ENCODE measurements around the gene DNPEP.
"Not testable (repeated sequence)": the region's sequence is repeated elsewhere in the genome, so short reads cannot be mapped to it uniquely, and the experiment has no call there.

The DNPEP gene

DNA sequence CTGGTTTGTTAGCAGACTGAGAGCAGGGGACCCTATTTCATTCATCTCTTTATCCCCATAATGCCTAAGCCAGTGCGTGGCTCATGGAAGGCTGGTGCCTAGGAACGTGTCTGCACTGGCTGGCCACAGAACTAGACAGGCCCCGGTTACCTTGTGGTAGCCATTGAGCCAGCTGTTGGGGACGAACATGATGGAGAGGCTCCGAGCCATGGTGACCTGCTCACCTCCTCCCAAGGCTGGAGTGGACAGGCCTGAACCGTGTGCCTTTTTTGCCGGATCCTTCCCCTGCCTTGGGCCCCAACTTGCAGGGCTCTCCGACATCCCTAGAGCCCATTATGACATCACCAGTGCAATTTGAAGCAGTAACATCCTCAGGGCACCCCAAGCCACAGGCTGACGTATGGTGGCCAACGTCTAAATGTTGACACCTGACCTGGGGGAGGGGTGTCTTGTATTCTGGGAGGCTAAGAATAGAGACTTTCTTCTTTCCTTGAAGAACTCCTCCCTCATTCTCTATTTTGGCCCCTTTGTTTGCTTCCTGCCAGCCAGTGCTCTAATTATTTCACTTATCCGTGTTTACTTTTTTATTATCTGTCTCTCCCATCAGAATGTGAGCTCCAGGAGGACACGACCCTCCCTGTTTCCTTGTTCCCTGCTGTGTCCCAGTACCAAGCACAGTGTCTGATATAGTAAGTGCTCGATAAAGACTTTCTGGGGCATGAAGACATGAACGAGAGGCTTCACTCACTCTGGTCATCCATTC, 12.2 kb upstream of the DNPEP start:
- no peak for DNase-seq (ENCODE audit: low read depth)

- DNase-seq (ENCODE audit: low read depth) = no peak
These were observed 11.1 kb upstream of the DNPEP start for GRCh38 chr2:219398721-219399363.

DNA sequence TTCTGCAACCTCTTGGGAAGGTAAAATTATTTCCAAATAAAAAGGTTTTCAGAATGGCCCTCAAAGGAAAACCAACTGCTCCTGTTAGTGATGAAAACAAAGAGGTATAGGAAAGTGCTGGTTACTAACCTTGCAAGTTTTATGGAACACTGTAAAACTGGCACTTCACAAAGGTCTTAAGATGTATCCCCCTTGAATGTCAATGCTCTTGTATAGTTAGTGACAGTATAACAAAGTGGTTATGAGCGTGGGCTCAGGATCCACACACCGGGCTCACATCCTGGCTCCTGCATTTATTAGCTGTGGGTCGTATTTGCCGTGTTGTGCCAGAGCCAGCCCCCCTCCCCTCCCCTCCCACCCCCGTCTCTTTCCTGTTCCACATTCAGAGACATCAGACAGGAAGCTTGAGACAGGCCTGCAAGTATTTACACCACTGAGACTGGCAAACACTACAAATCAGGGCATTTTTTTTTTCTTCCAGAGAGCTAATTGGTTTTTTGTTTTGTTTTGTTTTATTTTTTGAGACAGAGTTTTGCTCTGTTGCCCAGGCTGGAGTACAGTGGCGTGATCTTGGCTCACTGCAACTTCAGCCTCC, 9.2 kb upstream of the DNPEP start:
- no peak for DNase-seq (ENCODE audit: low read depth)

GRCh38 chr2:219395609-219396008, 7.9 kb upstream of the DNPEP start:
- no peak for DNase-seq (ENCODE audit: low read depth)

- not testable (repeated sequence) for DNase-seq (ENCODE audit: low read depth)
These were observed 7.3 kb upstream of the DNPEP start for GRCh38 chr2:219395056-219395455.

DNA sequence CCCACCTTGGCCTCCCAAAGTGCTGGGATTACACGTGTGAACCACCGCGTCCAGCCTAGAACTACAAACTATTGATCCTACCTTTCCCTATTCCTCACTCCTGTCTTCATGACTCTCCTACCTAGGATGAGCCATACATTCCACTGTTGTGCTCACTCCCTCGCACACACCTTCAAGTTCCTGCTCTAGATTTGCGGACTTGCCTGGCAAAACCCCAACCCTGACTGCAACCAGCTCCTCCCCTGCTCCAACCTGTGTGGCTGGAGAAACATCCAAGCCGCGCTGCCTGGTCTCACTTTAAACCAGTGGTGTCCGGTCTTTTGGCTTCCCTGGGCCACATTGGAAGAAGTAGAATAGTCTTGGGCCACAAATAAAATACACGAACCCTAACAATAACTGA, 5.0 kb upstream of the DNPEP start:
- no peak for DNase-seq (ENCODE audit: low read depth)

DNA sequence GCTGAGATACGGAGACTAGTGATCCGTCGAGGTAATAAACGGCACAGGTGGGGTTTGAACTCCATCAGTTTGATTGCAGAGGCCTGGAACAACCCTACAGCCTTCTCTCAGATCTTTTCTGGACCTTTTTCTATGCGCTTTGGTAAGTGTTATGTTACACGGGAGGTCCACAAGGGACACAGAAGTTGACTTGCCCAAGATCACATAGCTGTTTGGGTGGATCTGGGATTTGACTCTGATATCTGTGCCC, 1.1 kb upstream of the DNPEP start:
- no peak for DNase-seq (ENCODE audit: low read depth)

DNA sequence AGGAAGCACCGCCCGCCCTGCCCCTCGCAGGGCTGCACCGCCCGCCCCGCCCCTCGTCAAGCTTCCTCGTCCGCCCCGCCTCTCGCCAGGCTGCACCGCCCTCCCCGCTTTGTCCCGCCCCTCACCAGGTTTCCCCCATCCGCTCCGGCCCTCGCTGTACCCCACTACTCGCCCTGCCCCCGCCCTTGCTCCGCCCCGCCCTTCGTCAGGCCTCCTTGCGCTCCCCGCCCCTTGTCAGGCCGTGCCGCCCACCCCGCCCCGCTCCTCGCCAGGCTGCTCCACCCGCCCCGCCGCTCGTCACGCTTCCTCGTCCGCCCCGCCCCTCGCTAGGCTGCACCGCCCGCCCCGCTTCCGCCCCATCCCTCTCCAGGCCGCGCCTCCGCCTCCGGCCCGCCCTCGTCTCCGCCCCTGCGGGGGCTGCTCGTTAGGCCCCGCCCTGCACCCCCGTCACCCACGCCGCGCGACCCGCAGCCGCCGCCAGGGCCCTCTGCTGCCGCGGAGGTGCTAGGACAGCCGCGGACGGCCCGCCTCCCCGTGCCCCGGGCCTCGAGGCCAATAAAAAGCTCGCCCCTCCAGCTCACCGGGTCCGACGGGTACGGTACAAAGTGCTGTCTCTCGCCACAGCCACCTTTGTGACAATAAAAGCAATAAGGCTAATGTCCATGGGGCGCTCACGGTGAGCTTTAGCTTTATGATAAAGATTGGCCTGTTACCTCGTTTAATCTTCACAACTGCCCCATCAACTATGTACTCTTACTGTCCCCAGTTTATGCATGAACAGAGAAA, 602 bp upstream of the DNPEP start:
- peak; percentile 99 for DNase-seq (ENCODE audit: low read depth)

GRCh38 chr2:219386532-219387280, 1.0 kb downstream of the DNPEP start:
- no peak for DNase-seq (ENCODE audit: low read depth)

- no peak for DNase-seq (ENCODE audit: low read depth)
These were observed 1.7 kb downstream of the DNPEP start for GRCh38 chr2:219385958-219386520.

- DNase-seq (ENCODE audit: low read depth) = no peak
These were observed 2.9 kb downstream of the DNPEP start for GRCh38 chr2:219384859-219385258.

DNA sequence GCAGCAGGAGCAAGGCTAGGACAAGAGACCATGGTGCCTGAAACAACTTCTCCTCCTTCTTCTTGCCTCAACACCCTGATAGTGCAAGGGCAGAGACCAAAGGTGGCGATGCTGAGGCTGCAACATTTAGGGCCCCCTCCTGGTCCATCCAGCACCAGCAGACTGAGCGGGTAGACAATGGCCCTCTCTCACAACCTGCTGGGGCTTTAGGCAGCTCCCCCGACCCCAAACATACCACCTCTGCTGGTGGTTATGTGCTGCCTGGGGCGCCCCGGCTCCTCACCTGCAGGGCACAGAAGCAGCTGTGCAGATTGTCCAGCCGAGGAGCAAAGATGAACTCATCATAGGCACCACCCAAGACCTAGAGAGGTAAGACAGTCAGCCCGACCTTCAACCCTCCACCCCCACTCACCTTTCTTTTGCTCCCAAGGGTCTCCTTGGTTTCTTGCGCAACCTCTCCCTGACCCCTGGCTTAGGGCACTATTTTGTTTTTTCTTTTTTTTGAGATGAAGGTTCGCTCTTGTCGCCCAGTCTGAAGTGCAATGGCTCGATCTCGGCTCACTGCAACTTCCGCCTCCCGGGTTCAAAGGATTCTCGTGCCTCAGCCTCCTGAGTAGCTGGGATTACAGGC, 3.5 kb downstream of the DNPEP start:
- no peak for DNase-seq (ENCODE audit: low read depth)

DNA sequence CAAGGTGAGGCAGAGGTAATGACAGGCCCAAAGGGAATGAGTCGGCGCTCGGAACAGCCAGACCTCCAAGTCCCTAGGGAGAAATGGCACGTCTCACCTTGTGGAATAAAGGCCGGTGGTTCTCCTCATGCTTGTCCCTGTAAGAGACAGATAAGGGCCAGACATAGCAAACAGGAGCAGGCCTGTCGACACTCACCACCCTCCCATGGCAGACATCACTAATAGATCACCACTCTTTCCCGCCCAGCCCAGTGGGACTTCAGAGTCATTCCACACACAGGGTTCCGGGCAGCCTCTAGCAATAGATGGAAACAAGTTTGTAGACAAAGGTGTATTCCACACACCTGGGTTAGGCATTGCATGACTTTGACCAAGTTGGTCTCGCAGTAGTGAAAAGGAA, 6.3 kb downstream of the DNPEP start:
- DNase-seq (ENCODE audit: low read depth) = no peak

GRCh38 chr2:219380926-219381325, 6.8 kb downstream of the DNPEP start:
- no peak for DNase-seq (ENCODE audit: low read depth)

- no peak for DNase-seq (ENCODE audit: low read depth)
These were observed 9.4 kb downstream of the DNPEP start for GRCh38 chr2:219378163-219378851.

DNA sequence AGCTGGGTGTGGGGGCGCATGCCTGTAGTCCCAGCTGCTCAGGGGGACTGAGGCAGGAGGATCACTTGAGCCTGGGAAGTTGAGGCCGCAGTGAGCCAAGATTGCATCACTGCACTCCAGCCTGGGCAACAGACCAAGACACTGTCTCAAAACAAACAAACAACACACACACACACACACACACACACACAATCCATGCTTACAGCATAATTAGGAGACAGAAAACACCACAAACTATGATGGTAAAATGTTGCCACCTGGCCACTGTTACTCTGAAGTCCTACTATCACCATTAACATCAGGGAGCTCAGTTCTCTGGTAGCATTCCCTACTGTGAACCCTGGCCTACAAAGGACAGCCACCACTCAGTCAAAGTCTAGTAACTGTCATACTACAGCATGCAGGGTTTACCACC, 18.3 kb downstream of the DNPEP start:
- no peak for DNase-seq (ENCODE audit: low read depth)

- DNase-seq (ENCODE audit: low read depth) = no peak
These were observed 19.0 kb downstream of the DNPEP start for GRCh38 chr2:219368690-219369191.

GRCh38 chr2:219362524-219363164, 25.1 kb downstream of the DNPEP start:
- DNase-seq (ENCODE audit: low read depth) = no peak

DNA sequence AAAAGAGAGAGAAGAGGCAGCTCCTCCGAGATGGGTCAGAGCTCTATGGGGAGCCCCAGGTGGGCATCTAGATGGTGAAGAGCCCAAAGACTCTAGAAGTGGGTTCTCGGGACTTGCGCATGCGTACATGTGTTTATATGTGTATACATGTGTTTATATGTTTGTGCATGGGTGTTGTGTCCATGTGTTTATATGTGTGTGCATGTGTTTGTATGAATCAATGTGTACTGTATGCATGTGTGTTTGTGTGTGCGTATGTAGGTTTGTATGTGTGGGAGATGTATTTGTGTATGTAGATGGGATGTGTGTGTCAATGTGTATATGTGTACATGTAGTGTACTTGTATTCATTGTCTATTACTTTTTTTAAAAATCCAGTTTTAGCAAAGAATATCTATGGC, 25.6 kb downstream of the DNPEP start:
- no peak for DNase-seq (ENCODE audit: low read depth)
